ENCODE measurements around the gene FCGBP. TPM values are rescaled to one million over a fixed set of nuclear protein-coding genes. Genes with fewer than 3 reads are reported as not detected.

Gene FCGBP
- total and polyA plus RNA-seq, 12 donors, result 1.6 to 785 (median 79.1) TPM

- no peaks in the 10 kb centered on the region for H3K4me1 ChIP-seq (replicated peaks in 1 of 2)
- H3K36me3 ChIP-seq (replicated peaks in 1 of 2), result no peaks in the 10 kb centered on the region
- no peak for DNase-seq
- peaks cover 0 to 8% (median 0%) of the 10 kb centered on the region in 3 donors for H3K9me3 ChIP-seq (replicated peaks in 1 of 3)
- TF ChIP-seq POLR2A (IDR thresholded peaks at IDR 0.05), result no peak
- no peak for TF ChIP-seq CTCF (IDR thresholded peaks at IDR 0.05)
- peak overlapping the region in 1 of 5 donors; percentile 49 for H3K27ac ChIP-seq
- 29 to 46% (median 33%) methylated on average over 4 of the region's 4 CpGs for WGBS, 4 donors
- no peak overlapping the region for H3K4me3 ChIP-seq
- no peaks in the 10 kb centered on the region for H3K27me3 ChIP-seq
- intact Hi-C loops (cut with DNase I), result no loop called here
Measured at GRCh38 chr19:39942366-39942730, 7.9 kb upstream of the FCGBP start.

- Histone ChIP-seq H3K36me3 (replicated peaks in 1 of 2) (no peaks in the 10 kb centered on the region), H3K27me3 (no peaks in the 10 kb centered on the region), H3K4me3 (no peak overlapping the region), H3K27ac (peak overlapping the region in 1 of 5 donors; percentile 49), H3K9me3 (replicated peaks in 1 of 3) (peaks cover 0 to 8% (median 0%) of the 10 kb centered on the region in 3 donors), H3K4me1 (replicated peaks in 1 of 2) (no peaks in the 10 kb centered on the region)
- TF ChIP-seq CTCF (IDR thresholded peaks at IDR 0.05) (no peak), POLR2A (IDR thresholded peaks at IDR 0.05) (no peak)
- intact Hi-C loops (cut with DNase I), result no loop called here
- peak in 2 of 7 donors; percentile 30 to 40 for DNase-seq
- 12 to 17% (median 13%) methylated on average over 5 of the region's 5 CpGs for WGBS, 4 donors
Measured at GRCh38 chr19:39941615-39942365, 7.4 kb upstream of the FCGBP start.

- peak overlapping the region in 1 of 5 donors; percentile 32 for H3K27ac ChIP-seq
- H3K36me3 ChIP-seq (replicated peaks in 1 of 2), result no peaks in the 10 kb centered on the region
- WGBS, 4 donors, result 40 to 50% (median 41%) methylated on average over 3 to 6 of the region's 6 CpGs
- peaks cover 0 to 8% (median 0%) of the 10 kb centered on the region in 3 donors for H3K9me3 ChIP-seq (replicated peaks in 1 of 3)
- H3K4me1 ChIP-seq (replicated peaks in 1 of 2), result no peaks in the 10 kb centered on the region
- DNase-seq, result no peak
- no peak overlapping the region for H3K4me3 ChIP-seq
- no peaks in the 10 kb centered on the region for H3K27me3 ChIP-seq
- intact Hi-C loops (cut with DNase I), result no loop called here
- no peak for TF ChIP-seq CTCF (IDR thresholded peaks at IDR 0.05)
- TF ChIP-seq POLR2A (IDR thresholded peaks at IDR 0.05), result no peak
Measured at GRCh38 chr19:39941151-39941550, 6.7 kb upstream of the FCGBP start.

- Histone ChIP-seq H3K36me3 (replicated peaks in 1 of 2) (no peaks in the 10 kb centered on the region), H3K27me3 (no peaks in the 10 kb centered on the region), H3K9me3 (replicated peaks in 1 of 3) (peaks cover 0 to 8% (median 0%) of the 10 kb centered on the region in 3 donors), H3K4me3 (no peak overlapping the region), H3K4me1 (replicated peaks in 1 of 2) (no peaks in the 10 kb centered on the region), H3K27ac (no peak overlapping the region)
- intact Hi-C loops (cut with DNase I), result no loop called here
- TF ChIP-seq CTCF (IDR thresholded peaks at IDR 0.05) (no peak), POLR2A (IDR thresholded peaks at IDR 0.05) (no peak)
- WGBS, 4 donors, result 31 to 64% (median 54%) methylated on average over 1 of the region's 1 CpG
- DNase-seq, result no peak
Measured at GRCh38 chr19:39940221-39940833, 5.9 kb upstream of the FCGBP start.
